Measurements from ENCODE around the gene SIRT3.
"Not testable (repeated sequence)": the region's sequence is repeated elsewhere in the genome, so short reads cannot be mapped to it uniquely, and the experiment has no call there.

Gene SIRT3

GRCh38 chr11:200224-201003 is 35.7 kb downstream of the SIRT3 start:
- DNase-seq = no peak

GRCh38 chr11:199782-200181 is 36.4 kb downstream of the SIRT3 start:
- no peak for DNase-seq

DNA sequence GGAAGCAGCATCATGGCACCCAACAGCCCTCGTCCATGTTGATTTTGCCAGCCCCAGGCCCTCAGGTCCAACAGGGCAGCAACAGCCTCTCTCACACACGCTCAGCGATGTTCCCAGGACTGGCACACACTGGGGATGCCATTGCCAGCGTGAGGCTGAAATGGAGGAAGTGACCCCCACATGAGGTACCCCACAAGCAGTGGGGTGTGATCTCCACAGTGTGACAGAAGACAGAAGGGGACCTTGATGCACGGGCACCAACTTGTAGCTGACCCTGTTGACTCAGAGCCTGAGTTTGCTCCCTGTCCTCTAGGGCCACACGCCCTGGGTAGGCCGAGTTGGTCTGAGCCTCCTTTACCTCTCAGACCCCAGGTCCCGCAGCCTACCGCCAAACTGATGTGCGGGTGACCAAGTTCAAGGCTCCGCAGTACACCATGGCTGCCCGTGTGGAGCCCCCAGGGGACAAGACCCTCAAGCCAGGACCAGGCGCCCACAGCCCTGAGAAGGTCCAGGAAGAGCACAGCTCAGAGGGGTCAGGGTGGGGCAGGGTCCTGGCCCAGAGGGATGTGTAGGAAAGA is 37.0 kb downstream of the SIRT3 start:
- DNase-seq = no peak

DNA sequence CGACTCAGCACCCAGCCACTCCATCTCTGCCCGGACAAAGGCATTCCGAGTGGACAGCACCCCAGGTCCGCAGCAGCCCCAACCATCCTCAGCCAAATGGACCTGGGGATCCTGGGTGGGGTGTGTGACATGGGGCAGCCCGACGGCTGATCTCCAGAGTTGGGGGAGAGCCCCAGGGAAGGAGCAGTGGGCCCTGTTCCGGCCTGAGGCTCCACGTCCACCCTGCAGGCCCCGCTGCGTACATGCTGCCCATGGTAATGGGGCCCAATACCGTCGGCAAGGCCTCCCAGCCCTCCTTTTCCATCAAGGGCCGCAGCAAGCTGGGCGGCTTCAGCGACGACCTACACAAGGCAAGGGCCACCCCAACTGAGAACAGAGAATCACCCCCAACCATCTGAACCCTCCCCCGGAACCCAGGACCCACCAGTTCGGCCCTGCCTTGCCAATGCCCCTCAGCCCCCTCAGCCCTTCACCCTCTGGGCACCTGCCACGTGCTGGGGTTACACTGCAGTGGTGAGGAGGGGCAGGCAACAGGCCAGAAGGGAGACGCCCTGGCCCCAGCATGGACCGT is 37.8 kb downstream of the SIRT3 start:
- no peak for DNase-seq

DNA sequence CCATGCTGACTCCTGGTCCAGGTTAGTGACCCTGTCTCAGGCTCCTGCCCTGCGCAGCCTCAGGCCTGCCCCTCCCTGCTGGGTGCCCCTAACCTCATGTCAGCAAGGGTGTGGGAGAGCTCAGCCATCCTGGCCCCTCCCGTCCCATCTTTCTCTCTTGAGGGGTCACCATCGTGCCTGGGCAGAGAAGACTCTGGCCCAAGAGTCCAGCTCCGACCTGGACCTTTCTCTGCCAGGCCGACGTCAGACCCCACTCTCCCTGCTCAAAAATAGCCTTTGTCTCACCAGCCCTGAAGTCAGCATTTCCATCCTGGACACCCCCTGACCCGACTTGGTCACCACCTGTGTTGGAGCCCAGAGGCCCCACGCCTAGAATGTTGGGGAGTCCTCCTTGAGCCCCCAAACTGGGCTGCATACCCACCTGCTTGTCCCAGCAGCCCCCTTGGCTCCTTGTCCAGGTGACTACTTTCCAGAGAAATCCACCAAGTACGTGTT is 38.4 kb downstream of the SIRT3 start:
- no peak for DNase-seq

DNA sequence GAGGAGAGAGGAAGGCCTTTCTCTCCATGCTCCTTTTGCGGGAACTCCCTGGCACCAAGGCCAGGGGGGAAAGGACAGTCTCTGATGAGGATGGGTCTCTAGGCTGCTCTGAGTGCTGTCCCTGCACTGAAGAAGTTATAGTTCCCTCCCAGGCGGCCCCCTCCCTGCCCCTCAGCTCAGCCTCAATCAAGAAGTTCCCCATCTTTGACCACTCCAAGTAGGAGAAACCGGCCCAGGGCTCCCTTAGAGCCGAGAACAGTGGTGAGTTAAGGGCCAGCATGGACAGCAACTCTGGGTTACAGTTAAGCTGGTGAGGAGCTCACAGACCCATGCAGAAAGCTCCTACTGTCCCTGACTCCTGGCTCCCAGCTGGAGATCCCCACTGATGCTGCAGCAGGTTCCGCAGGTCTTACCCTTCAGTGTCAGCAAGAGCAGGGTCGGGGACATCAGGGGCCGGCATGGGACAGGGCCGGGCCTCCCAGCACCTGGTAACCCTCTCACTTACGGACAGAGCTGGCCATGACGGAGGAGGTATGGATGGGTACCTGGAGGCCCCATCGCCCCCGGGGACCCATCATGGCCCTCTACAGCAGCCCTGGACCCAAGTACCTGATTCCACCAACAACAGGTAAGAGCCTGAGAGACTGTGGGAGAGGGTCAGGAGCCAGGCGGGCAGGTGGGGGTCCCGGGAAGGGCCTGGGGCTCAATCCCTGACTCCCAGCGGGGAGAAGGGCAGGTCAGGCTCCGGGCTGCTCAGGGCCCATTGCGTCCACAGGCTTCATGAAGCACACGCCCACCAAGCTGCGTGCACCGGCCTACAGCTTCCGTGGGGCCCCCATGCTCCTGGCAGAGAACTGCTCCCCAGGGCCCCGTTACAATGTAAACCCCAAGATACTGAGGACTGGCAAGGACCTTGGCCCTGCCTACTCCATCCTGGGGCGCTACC is 39.1 kb downstream of the SIRT3 start:
- DNase-seq = no peak

GRCh38 chr11:193481-193880 is 42.7 kb downstream of the SIRT3 start:
- DNase-seq = not testable (repeated sequence)

- not testable (repeated sequence) for DNase-seq
Observed at GRCh38 chr11:192674-193128, 43.4 kb downstream of the SIRT3 start, which contains the start of gene SCGB1C1. Gene SCGB1C1, plus strand, starts transcription at chr11:193078. Its CDS starts 22 bp downstream, at chr11:193100.

GRCh38 chr11:191490-192478 is 44.4 kb downstream of the SIRT3 start:
- DNase-seq = not testable (repeated sequence)

GRCh38 chr11:190546-190945 is 45.6 kb downstream of the SIRT3 start:
- DNase-seq = not testable (repeated sequence)

- DNase-seq = not testable (repeated sequence)
Observed at GRCh38 chr11:189843-190311, 46.3 kb downstream of the SIRT3 start.

- not testable (repeated sequence) for DNase-seq
Observed at GRCh38 chr11:189200-189783, 46.9 kb downstream of the SIRT3 start.

DNA sequence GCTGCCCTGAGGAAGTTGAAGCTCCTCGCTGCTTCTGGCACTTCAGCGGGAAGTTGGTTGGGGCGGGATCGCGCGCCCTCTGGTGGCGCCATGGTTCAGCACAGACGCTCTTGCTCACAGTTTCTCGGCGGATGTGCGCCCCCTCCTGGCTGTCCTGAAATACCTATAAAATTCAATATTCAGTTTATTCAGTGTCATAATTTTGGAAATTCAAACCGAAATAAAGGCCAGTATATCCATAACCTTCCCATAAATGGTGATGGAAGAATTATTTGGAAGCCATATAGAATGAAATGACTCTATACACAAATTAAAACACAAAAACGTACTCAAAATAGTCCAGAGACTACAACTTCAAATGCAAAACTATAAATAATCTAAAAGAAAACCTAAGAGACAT is 55.9 kb downstream of the SIRT3 start:
- not testable (repeated sequence) for DNase-seq
